Thyroid gland (tissue), 4 donors: Measurements from ENCODE around the gene SLC2A13. TPM values are rescaled to one million over a fixed set of nuclear protein-coding genes. Genes with fewer than 3 reads are reported as not detected.

Experiments
- DNase-seq, 2 donors: peaks; one replicate each; pipeline ENCODE4 v3.0.0-alpha.2; 2019
- H3K27ac ChIP-seq, 3 donors: fragments of 200-600 bp; sonication (generic); 1 replicate in 2 of 3; 2 replicates in 1 of 3; pipeline ENCODE4 v1.5.1; 2016 to 2019; ENCODE audit warnings: mild to moderate bottlenecking in 1 of 3, moderate library complexity in 1 of 3
- H3K27me3 ChIP-seq: fragments of 200-600 bp; sonication (generic); one replicate; pipeline ENCODE4 v1.5.1; 2019
- H3K36me3 ChIP-seq, 2 donors: fragments of 200-600 bp; sonication (generic); one replicate each; pipeline ENCODE4 v1.5.1; 2016 to 2019
- H3K4me1 ChIP-seq, 2 donors: fragments of 200-600 bp; sonication (generic); one replicate each; pipeline ENCODE4 v1.5.1; 2017 to 2019
- H3K4me3 ChIP-seq, 3 donors: fragments of 200-600 bp; sonication (generic); replicated peaks in 1 of 3; 1 replicate in 2 of 3; 2 replicates in 1 of 3; pipeline ENCODE4 v1.5.1; 2016; ENCODE audit warnings: mild to moderate bottlenecking in 1 of 3
- H3K9me3 ChIP-seq: fragments of 200-600 bp; sonication (generic); one replicate; pipeline ENCODE4 v1.5.1; 2017
- CTCF ChIP-seq, 6 experiments: fragments of 200-600 bp in 3 of 6; fragments of 450-650 bp in 3 of 6; sonication (generic) in 3 of 6; IDR thresholded peaks; one replicate each; pipeline ENCODE4 v1.5.1; 2016 to 2019; ENCODE audit warnings: antibody characterized with exemption in 6 of 6, mild to moderate bottlenecking in 2 of 6, inconsistent platforms in 1 of 6, moderate library complexity in 1 of 6
- POLR2A ChIP-seq, 2 donors: fragments of 450-650 bp; IDR thresholded peaks; one replicate each; pipeline ENCODE4 v1.6.1; 2017; ENCODE audit warnings: antibody characterized with exemption in 2 of 2, mild to moderate bottlenecking in 2 of 2, moderate library complexity in 1 of 2
- WGBS, 2 donors: methylation state at CpG; one replicate each; pipeline ENCODE4 v1.1.5; 2017; 5-methylcytosine and 5-hydroxymethylcytosine counted together
- intact Hi-C: fragments of 100-400 bp; cut with DNase I; formaldehyde crosslinking; loops from one replicate; pipeline ENCODE4 v1.15.1; 2023
- total RNA-seq, 4 donors: library from RNA; depleted of rRNA; stranded (reverse); fragments of >200 nt; gene quantifications; one replicate each; pipeline ENCODE4 v1.2.3, GENCODE V29; 2016

The SLC2A13 gene
- total RNA-seq, 4 donors from 2014 or later = 9.8 to 21.3 (median 10.0) TPM

GRCh38 chr12:40142001-40142744 is 36.3 kb upstream of the SLC2A13 start:
- no peaks in the 10 kb centered on the region for H3K4me1 ChIP-seq
- no peaks in the 10 kb centered on the region for H3K9me3 ChIP-seq
- H3K27me3 ChIP-seq = no peaks in the 10 kb centered on the region
- TF ChIP-seq POLR2A (IDR thresholded peaks at IDR 0.05) (no peak), CTCF (IDR thresholded peaks at IDR 0.05) (no peak)
- H3K36me3 ChIP-seq = no peaks in the 10 kb centered on the region
- H3K4me3 ChIP-seq = no peak overlapping the region
- no peak for DNase-seq
- no peak overlapping the region for H3K27ac ChIP-seq
- intact Hi-C loops = no loop called here
- 76% methylated on average over 4 of the region's 4 CpGs for WGBS, 2 donors

- 82 to 84% methylated on average over 2 of the region's 2 CpGs for WGBS, 2 donors
- Histone ChIP-seq H3K27ac (no peak overlapping the region), H3K36me3 (no peaks in the 10 kb centered on the region), H3K27me3 (no peaks in the 10 kb centered on the region), H3K4me1 (no peaks in the 10 kb centered on the region), H3K9me3 (no peaks in the 10 kb centered on the region), H3K4me3 (no peak overlapping the region)
- intact Hi-C loops = no loop called here
- no peak for DNase-seq
- no peak for TF ChIP-seq CTCF (IDR thresholded peaks at IDR 0.05)
These were observed 32.6 kb upstream of the SLC2A13 start for GRCh38 chr12:40138526-40138925.

- H3K36me3 ChIP-seq = no peaks in the 10 kb centered on the region
- H3K4me3 ChIP-seq = no peak overlapping the region
- no peaks in the 10 kb centered on the region for H3K27me3 ChIP-seq
- no peaks in the 10 kb centered on the region for H3K9me3 ChIP-seq
- WGBS, 2 donors = 55 to 64% methylated on average over 3 of the region's 3 CpGs
- H3K4me1 ChIP-seq = no peaks in the 10 kb centered on the region
- intact Hi-C loops = no loop called here
- H3K27ac ChIP-seq = no peak overlapping the region
- TF ChIP-seq POLR2A (IDR thresholded peaks at IDR 0.05) (no peak), CTCF (IDR thresholded peaks at IDR 0.05) (no peak)
- DNase-seq = no peak
These were observed 31.4 kb upstream of the SLC2A13 start for GRCh38 chr12:40137252-40137651.

GRCh38 chr12:40127408-40127807 is 21.5 kb upstream of the SLC2A13 start:
- no peaks in the 10 kb centered on the region for H3K4me1 ChIP-seq
- no peak for DNase-seq
- no peak overlapping the region for H3K4me3 ChIP-seq
- H3K27me3 ChIP-seq = no peaks in the 10 kb centered on the region
- no peaks in the 10 kb centered on the region for H3K9me3 ChIP-seq
- no peak overlapping the region for H3K27ac ChIP-seq
- intact Hi-C loops = no loop called here
- no peak for TF ChIP-seq POLR2A (IDR thresholded peaks at IDR 0.05)
- TF ChIP-seq CTCF (IDR thresholded peaks at IDR 0.05) = no peak
- H3K36me3 ChIP-seq = no peaks in the 10 kb centered on the region

GRCh38 chr12:40123496-40123895 is 17.6 kb upstream of the SLC2A13 start:
- H3K4me1 ChIP-seq = no peaks in the 10 kb centered on the region
- no peak overlapping the region for H3K4me3 ChIP-seq
- no peaks in the 10 kb centered on the region for H3K36me3 ChIP-seq
- DNase-seq = no peak
- no peak overlapping the region for H3K27ac ChIP-seq
- TF ChIP-seq CTCF (IDR thresholded peaks at IDR 0.05) (no peak), POLR2A (IDR thresholded peaks at IDR 0.05) (no peak)
- no peaks in the 10 kb centered on the region for H3K27me3 ChIP-seq
- intact Hi-C loops = no loop called here
- H3K9me3 ChIP-seq = no peaks in the 10 kb centered on the region
- WGBS, 2 donors = 96 to 99% methylated on average over 1 of the region's 1 CpG
